GM12892 (cell line): Measurements from ENCODE around the gene RALGDS.

Experiments
- POLR2A ChIP-seq: IDR thresholded peaks from 2 replicates; pipeline ENCODE4 v1.6.1; 2011; ENCODE audit warnings: low read depth, low read length, control low read depth
- POLR2AphosphoS5 ChIP-seq: IDR thresholded peaks from 2 replicates; pipeline ENCODE4 v1.6.1; 2011; ENCODE audit warnings: low read depth, low read length, control low read depth
- TAF1 ChIP-seq: IDR thresholded peaks from 2 replicates; pipeline ENCODE4 v1.6.1; 2011; ENCODE audit warnings: low read depth, mild to moderate bottlenecking, control low read depth, low read length, borderline replicate concordance

DNA sequence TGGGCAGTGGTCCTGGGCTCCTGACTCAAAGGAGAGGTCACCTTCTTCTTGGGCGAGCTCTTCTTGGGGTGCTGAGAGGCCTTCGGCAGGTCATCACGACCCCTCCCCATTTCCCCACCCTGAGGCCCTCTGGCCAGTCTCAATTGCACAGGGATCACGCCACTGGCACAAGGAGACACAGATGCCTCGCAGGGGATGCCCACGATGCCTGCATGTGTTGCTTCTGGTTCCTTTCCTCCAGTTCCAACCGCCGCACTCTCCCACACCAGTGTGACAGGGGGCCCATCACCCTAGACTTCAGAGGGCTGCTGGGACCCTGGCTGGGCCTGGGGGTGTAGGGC is 57.9 kb downstream of the RALGDS start:
- TF ChIP-seq POLR2A (no peak), POLR2AphosphoS5 (no peak), TAF1 (no peak)
